ENCODE measurements around the gene SORCS3. TPM values are rescaled to one million over a fixed set of nuclear protein-coding genes. Genes with fewer than 3 reads are reported as not detected.

SORCS3 gene
- total and polyA plus RNA-seq, 11 donors: 0.03 to 0.19 (median 0.05) TPM; not detected in 8

GRCh38 chr10:105268961-105269360 is 627.9 kb downstream of the SORCS3 start:
- no peak for DNase-seq
- Histone ChIP-seq H3K4me1 (no peaks in the 10 kb centered on the region), H3K36me3 (no peaks in the 10 kb centered on the region), H3K9me3 (no peaks in the 10 kb centered on the region), H3K27me3 (no peaks in the 10 kb centered on the region), H3K27ac (no peak overlapping the region), H3K4me3 (no peak overlapping the region)
- 40 to 56% (median 47%) methylated on average over 1 of the region's 1 CpG for WGBS, 4 donors
- TF ChIP-seq POLR2A (IDR thresholded peaks at IDR 0.05) (no peak), CTCF (IDR thresholded peaks at IDR 0.05) (no peak)
- ATAC-seq: no peak
- intact Hi-C loops (cut with DNase I): loop anchor here in 1 of 10 donors (10.0 kb wide), 1 partner anchor 64 kb away; no protein-coding TSS in a partner anchor

- H3K4me3 ChIP-seq: no peak overlapping the region
- WGBS, 4 donors: 84 to 86% (median 86%) methylated on average over 3 of the region's 3 CpGs
- intact Hi-C loops (cut with DNase I): loop anchor here in 1 of 10 donors (10.0 kb wide), 1 partner anchor 65 kb away; no protein-coding TSS in a partner anchor
Measured at GRCh38 chr10:105269689-105270088, 628.6 kb downstream of the SORCS3 start.

GRCh38 chr10:105274556-105275070 is 633.5 kb downstream of the SORCS3 start:
- Histone ChIP-seq H3K27ac (no peak overlapping the region), H3K4me1 (no peaks in the 10 kb centered on the region), H3K9me3 (no peaks in the 10 kb centered on the region), H3K4me3 (no peak overlapping the region), H3K27me3 (no peaks in the 10 kb centered on the region), H3K36me3 (no peaks in the 10 kb centered on the region)
- WGBS, 4 donors: 73 to 84% (median 75%) methylated on average over 3 of the region's 3 CpGs
- TF ChIP-seq CTCF (IDR thresholded peaks at IDR 0.05): no peak
- TF ChIP-seq POLR2A (IDR thresholded peaks at IDR 0.05): no peak
- ATAC-seq (no peak), DNase-seq (no peak)
- intact Hi-C loops (cut with DNase I): no loop called here

More at GRCh38 chr10:105269689-105270088, 628.6 kb downstream of the SORCS3 start:
- H3K4me1 ChIP-seq: no peaks in the 10 kb centered on the region
- H3K27ac ChIP-seq: no peak overlapping the region
- no peaks in the 10 kb centered on the region for H3K27me3 ChIP-seq
- no peaks in the 10 kb centered on the region for H3K36me3 ChIP-seq
- H3K9me3 ChIP-seq: no peaks in the 10 kb centered on the region
- no peak for DNase-seq
- TF ChIP-seq CTCF (IDR thresholded peaks at IDR 0.05) (no peak), POLR2A (IDR thresholded peaks at IDR 0.05) (no peak)
- no peak for ATAC-seq

GRCh38 chr10:105278439-105278838 is 637.3 kb downstream of the SORCS3 start:
- no peak for ATAC-seq
- H3K9me3 ChIP-seq: no peaks in the 10 kb centered on the region
- WGBS, 4 donors: 86 to 95% (median 90%) methylated on average over 7 of the region's 7 CpGs
- no peak overlapping the region for H3K4me3 ChIP-seq
- intact Hi-C loops (cut with DNase I): no loop called here
- no peak for DNase-seq
- TF ChIP-seq POLR2A (IDR thresholded peaks at IDR 0.05) (no peak), CTCF (IDR thresholded peaks at IDR 0.05) (no peak)
- H3K4me1 ChIP-seq: no peaks in the 10 kb centered on the region
- H3K36me3 ChIP-seq: no peaks in the 10 kb centered on the region
- H3K27me3 ChIP-seq: no peaks in the 10 kb centered on the region
- H3K27ac ChIP-seq: no peak overlapping the region
